ENCODE data around the gene ALPL.

The ALPL gene

DNA sequence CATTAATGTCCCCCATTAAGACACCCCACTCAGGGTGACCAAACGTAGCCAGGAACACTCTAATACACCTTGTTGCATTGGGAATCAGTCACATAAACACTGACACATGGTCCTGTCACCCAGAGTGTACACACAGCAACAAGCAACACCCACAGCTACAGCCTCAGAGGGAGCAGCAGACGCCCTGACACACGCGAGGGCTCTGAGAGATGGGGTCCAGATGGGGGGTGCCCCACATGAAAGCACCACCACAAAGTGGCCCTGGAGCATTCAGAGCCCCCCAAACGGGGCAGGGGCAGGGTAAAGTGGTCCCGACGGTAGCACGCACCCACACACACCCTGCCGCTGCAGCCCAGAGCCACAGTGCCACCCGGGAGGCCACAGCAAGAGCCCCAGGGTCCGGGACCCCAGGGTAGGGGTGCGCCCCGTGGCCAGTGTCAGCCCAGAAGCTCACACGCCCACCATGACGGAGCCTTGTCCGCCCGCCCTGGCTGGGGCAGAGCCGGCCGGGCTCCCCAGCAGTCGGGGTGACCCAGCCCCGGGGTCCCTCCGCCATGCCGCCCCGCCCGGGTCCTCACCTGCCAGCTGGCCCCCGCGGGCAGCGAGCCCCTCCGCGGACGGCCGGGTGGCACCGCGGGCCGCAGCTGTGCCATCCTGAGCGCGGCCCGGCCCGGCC, 112.7 kb downstream of the ALPL start:
- DNase-seq = no peak

GRCh38 chr1:21622466-21623315, 113.5 kb downstream of the ALPL start:
- no peak for DNase-seq

DNA sequence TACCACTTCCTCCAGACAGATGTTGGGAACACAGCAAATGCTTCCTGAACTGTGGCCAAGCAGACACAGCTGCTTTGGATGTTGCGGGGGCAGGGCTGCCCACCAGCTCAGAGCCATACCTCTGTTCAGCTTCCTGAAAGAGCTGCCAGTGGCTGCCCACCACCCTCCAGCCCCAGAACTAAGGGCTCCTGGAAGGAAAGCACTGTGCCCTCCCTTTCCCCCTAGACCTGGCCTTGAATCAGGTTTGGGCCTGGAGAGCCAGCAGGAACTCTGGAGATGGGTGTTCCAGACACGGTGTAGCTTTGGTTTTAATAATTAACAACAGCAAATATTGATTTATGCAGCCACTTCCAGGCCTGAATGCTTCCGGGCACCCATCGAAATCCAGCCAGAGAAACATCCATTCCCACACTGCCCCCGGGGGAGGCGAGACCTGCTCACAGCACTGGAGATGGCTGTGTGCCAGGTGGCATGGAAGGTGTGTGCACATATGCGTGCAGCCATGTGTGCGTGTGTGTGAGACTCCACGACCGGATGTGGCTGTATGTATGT, 114.3 kb downstream of the ALPL start:
- DNase-seq = no peak

DNA sequence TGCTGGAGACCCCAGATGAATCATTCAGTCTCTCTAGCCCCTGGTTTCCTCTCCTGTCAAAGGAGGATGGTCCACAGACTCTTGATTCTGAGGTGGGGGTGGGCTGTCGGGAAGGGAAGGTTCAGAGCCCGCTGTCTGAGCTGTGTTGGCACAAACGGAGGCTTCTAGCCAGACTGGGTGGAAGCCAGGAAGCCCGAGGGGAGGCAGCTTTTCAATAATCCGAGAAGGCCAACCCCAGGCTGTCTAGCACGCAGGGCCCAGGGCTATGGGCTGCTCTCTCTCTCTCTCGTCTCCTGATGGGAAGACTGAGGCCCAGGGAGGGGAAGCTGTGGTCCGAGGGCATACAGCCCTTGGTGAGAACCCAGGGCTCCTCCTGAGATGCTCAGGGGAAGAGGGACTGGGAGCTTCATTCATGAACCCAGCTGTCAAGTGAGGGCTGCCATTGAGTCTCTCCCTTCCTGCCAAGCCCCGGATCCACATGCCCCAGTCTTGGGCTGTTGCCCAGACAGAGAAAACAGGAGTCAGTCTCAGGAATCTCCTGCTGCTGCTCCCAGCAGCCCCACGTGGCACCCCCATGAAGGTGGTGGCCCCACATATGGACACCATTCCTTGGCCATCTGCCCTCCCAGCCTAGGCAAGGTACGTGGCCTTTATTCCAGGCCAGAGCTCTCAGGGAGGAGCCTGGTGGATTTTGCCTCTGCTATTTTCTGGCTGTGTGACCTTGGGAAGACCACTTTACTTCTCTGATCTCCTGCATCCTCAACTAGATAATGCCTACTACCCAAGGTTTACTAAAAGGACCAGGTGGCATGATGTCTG, 115.6 kb downstream of the ALPL start:
- no peak for DNase-seq

GRCh38 chr1:21625390-21626190, 116.4 kb downstream of the ALPL start:
- no peak for DNase-seq

DNA sequence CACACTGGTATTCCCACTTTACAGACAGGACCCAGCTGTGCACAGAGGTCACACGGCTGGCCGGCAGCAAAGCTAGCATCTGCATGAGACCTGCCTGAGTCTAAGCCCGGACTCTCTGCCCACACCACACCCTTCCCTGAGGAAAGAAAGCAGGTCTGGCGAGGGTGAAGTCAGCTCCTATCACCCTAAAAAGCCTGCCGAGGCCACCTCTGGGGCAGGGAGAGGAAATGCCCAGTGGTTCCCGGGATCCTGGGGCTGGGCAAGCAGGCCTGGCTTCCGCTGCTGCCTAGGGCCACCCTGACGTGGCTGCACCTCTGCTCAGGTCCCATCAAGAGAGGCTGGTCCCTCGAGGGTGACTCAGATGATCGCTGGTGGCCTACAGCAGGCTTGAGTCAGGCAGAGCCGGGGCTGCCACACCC, 117.7 kb downstream of the ALPL start:
- no peak for DNase-seq

Data from OCI-M1 (cell line).